HUES64 (cell line): ENCODE measurements around the gene SHOX.
"Not testable (repeated sequence)": the region's sequence is repeated elsewhere in the genome, so short reads cannot be mapped to it uniquely, and the experiment has no call there.

Source experiments
- H3K27ac ChIP-seq: 2 replicates; pipeline ENCODE4 v1.7.0; 2013; ENCODE audit warnings: low read depth, low read length, inconsistent platforms
- H3K27me3 ChIP-seq: 2 replicates; pipeline ENCODE4 v1.6.1; 2013; ENCODE audit warnings: mild to moderate bottlenecking, low read length; ENCODE audit not compliant: insufficient read depth
- H3K36me3 ChIP-seq: 2 replicates; pipeline ENCODE4 v1.6.1; 2013; ENCODE audit warnings: mild to moderate bottlenecking, low read length; ENCODE audit not compliant: insufficient read depth
- H3K4me1 ChIP-seq: 2 replicates; pipeline ENCODE4 v1.6.1; 2013; ENCODE audit warnings: mild to moderate bottlenecking, low read length, moderate library complexity; ENCODE audit not compliant: insufficient read depth
- H3K4me3 ChIP-seq: 2 replicates; pipeline ENCODE4 v1.5.1; 2013; ENCODE audit warnings: mild to moderate bottlenecking, low read length, moderate library complexity
- H3K9ac ChIP-seq: 2 replicates; pipeline ENCODE4 v1.6.1; 2013; ENCODE audit warnings: mild to moderate bottlenecking, low read depth, low read length
- H3K9me3 ChIP-seq: 2 replicates; pipeline ENCODE4 v1.6.1; 2013; ENCODE audit warnings: low read depth, low read length; ENCODE audit not compliant: insufficient read depth
- WGBS: fragments of 150-250, 120-280 bp; methylation state at CpG from one replicate; pipeline ENCODE4 v1.1.7; 2013; ENCODE audit warnings: missing lambda C conversion rate; 5-methylcytosine and 5-hydroxymethylcytosine counted together

Gene SHOX

GRCh38 chrX:651922-652321 is 21.3 kb downstream of the SHOX start:
- not testable (repeated sequence) for H3K27ac ChIP-seq, H3K9ac ChIP-seq, H3K4me3 ChIP-seq, H3K9me3 ChIP-seq, H3K4me1 ChIP-seq, H3K36me3 ChIP-seq
- H3K27me3 ChIP-seq = peaks cover 12% of the 10 kb centered on the region; the same call in 1 of the 2 replicates
- 91% methylated on average over 23 of the region's 25 CpGs for WGBS

- WGBS = 81% methylated on average over 11 of the region's 11 CpGs
- no peaks in the 10 kb centered on the region for H3K9me3 ChIP-seq
- H3K27ac ChIP-seq = no peak overlapping the region
- H3K4me1 ChIP-seq = no peaks in the 10 kb centered on the region; the same call in 1 of the 2 replicates
- H3K9ac ChIP-seq = no peak overlapping the region
- H3K4me3 ChIP-seq = no peak overlapping the region
- H3K36me3 ChIP-seq = no peaks in the 10 kb centered on the region
- peaks cover 12% of the 10 kb centered on the region; the same call in 1 of the 2 replicates for H3K27me3 ChIP-seq
Measured at GRCh38 chrX:652341-652741, 21.8 kb downstream of the SHOX start.

GRCh38 chrX:653306-653705 is 22.7 kb downstream of the SHOX start:
- no peaks in the 10 kb centered on the region; the same call in 1 of the 2 replicates for H3K4me1 ChIP-seq
- no peak overlapping the region for H3K9ac ChIP-seq
- peaks cover 12% of the 10 kb centered on the region; the same call in 1 of the 2 replicates for H3K27me3 ChIP-seq
- no peaks in the 10 kb centered on the region for H3K9me3 ChIP-seq
- no peak overlapping the region for H3K27ac ChIP-seq
- no peaks in the 10 kb centered on the region for H3K36me3 ChIP-seq
- H3K4me3 ChIP-seq = no peak overlapping the region
- 95% methylated on average over 2 of the region's 4 CpGs for WGBS

GRCh38 chrX:661154-661553 is 30.6 kb downstream of the SHOX start:
- no peaks in the 10 kb centered on the region; the same call in 1 of the 2 replicates for H3K4me1 ChIP-seq
- no peak overlapping the region for H3K9ac ChIP-seq
- H3K9me3 ChIP-seq = no peaks in the 10 kb centered on the region
- H3K4me3 ChIP-seq = no peak overlapping the region
- H3K27me3 ChIP-seq = no peaks in the 10 kb centered on the region
- WGBS = 93% methylated on average over 10 of the region's 10 CpGs
- H3K36me3 ChIP-seq = no peaks in the 10 kb centered on the region
- H3K27ac ChIP-seq = no peak overlapping the region

- H3K9ac ChIP-seq = no peak overlapping the region
- H3K4me3 ChIP-seq = no peak overlapping the region
- H3K27ac ChIP-seq = no peak overlapping the region
- H3K9me3 ChIP-seq = no peaks in the 10 kb centered on the region
- no peaks in the 10 kb centered on the region for H3K36me3 ChIP-seq
- no peaks in the 10 kb centered on the region for H3K27me3 ChIP-seq
- 93% methylated on average over 20 of the region's 20 CpGs for WGBS
- H3K4me1 ChIP-seq = peaks cover 7% of the 10 kb centered on the region
Measured at GRCh38 chrX:662126-662525, 31.5 kb downstream of the SHOX start.

GRCh38 chrX:663841-664240 is 33.2 kb downstream of the SHOX start:
- Histone ChIP-seq H3K27ac (no peak overlapping the region), H3K4me3 (no peak overlapping the region), H3K9ac (no peak overlapping the region), H3K4me1 (peaks cover 10% of the 10 kb centered on the region), H3K27me3 (no peaks in the 10 kb centered on the region), H3K36me3 (no peaks in the 10 kb centered on the region), H3K9me3 (no peaks in the 10 kb centered on the region)
- 92% methylated on average over 17 of the region's 18 CpGs for WGBS

GRCh38 chrX:666762-667720 is 36.5 kb downstream of the SHOX start:
- Histone ChIP-seq H3K27ac (no peak overlapping the region), H3K27me3 (no peaks in the 10 kb centered on the region)
- 32% methylated on average over 27 of the region's 27 CpGs for WGBS

GRCh38 chrX:670645-671044 is 40.1 kb downstream of the SHOX start:
- Histone ChIP-seq H3K27me3 (no peaks in the 10 kb centered on the region), H3K36me3 (no peaks in the 10 kb centered on the region), H3K27ac (no peak overlapping the region), H3K4me3 (no peak overlapping the region), H3K9ac (no peak overlapping the region), H3K4me1 (peaks cover 20% of the 10 kb centered on the region), H3K9me3 (no peaks in the 10 kb centered on the region)
- WGBS = 47% methylated on average over 10 of the region's 13 CpGs

More at GRCh38 chrX:666762-667720, 36.5 kb downstream of the SHOX start:
- Histone ChIP-seq H3K4me3 (no peak overlapping the region), H3K4me1 (peaks cover 16% of the 10 kb centered on the region), H3K9ac (no peak overlapping the region), H3K36me3 (no peaks in the 10 kb centered on the region), H3K9me3 (no peaks in the 10 kb centered on the region)

GRCh38 chrX:672931-673330 is 42.3 kb downstream of the SHOX start:
- Histone ChIP-seq H3K27ac (no peak overlapping the region), H3K9me3 (no peaks in the 10 kb centered on the region), H3K9ac (no peak overlapping the region), H3K4me1 (peaks cover 14% of the 10 kb centered on the region), H3K27me3 (no peaks in the 10 kb centered on the region), H3K36me3 (no peaks in the 10 kb centered on the region), H3K4me3 (no peak overlapping the region)
- 94% methylated on average over 7 of the region's 7 CpGs for WGBS

- H3K4me1 ChIP-seq = peaks cover 12% of the 10 kb centered on the region
- no peaks in the 10 kb centered on the region for H3K27me3 ChIP-seq
- H3K27ac ChIP-seq = no peak overlapping the region
- no peak overlapping the region for H3K4me3 ChIP-seq
- H3K36me3 ChIP-seq = no peaks in the 10 kb centered on the region
- H3K9ac ChIP-seq = peak overlapping the region; percentile 7; the same call in 1 of the 2 replicates
- 56% methylated on average over 7 of the region's 7 CpGs for WGBS
- no peaks in the 10 kb centered on the region for H3K9me3 ChIP-seq
Measured at GRCh38 chrX:675279-675954, 44.8 kb downstream of the SHOX start.

- no peak overlapping the region for H3K27ac ChIP-seq
- H3K27me3 ChIP-seq = no peaks in the 10 kb centered on the region
- 69% methylated on average over 15 of the region's 15 CpGs for WGBS
- H3K9me3 ChIP-seq = no peaks in the 10 kb centered on the region
- H3K4me1 ChIP-seq = peaks cover 8% of the 10 kb centered on the region
- H3K36me3 ChIP-seq = no peaks in the 10 kb centered on the region
- H3K9ac ChIP-seq = peak overlapping the region; percentile 7; the same call in 1 of the 2 replicates
- no peak overlapping the region for H3K4me3 ChIP-seq
Measured at GRCh38 chrX:675955-676295, 45.3 kb downstream of the SHOX start.
